HEK293T (cell line): ENCODE data around the gene USP49.

Experiments
- CTCF ChIA-PET: fragments of 350-600 bp; formaldehyde crosslinking; extraction: SDS; loops from one replicate; lab custom pipeline; 2021; ENCODE audit warnings: antibody characterized with exemption, inconsistent platforms; lab: Yijun Ruan, JAX
- POLR2A ChIA-PET: fragments of 350-600 bp; formaldehyde crosslinking; extraction: SDS; loops from one replicate; lab custom pipeline; 2020; ENCODE audit warnings: antibody characterized with exemption, inconsistent platforms; lab: Yijun Ruan, JAX
- DNase-seq: peaks from one replicate; pipeline ENCODE4 v3.0.0; 2012; ENCODE audit warnings: mixed read lengths; ENCODE audit errors: extremely low spot score
- ARNT ChIP-seq: fragments of 450-650 bp; IDR thresholded peaks from 2 replicates; pipeline ENCODE4 v1.6.1; 2017; ENCODE audit warnings: mild to moderate bottlenecking
- BHLHE40 ChIP-seq: fragments of 450-650 bp; IDR thresholded peaks from 2 replicates; pipeline ENCODE4 v1.6.1; 2016; ENCODE audit warnings: mild to moderate bottlenecking, moderate library complexity, borderline replicate concordance
- CTBP1 ChIP-seq: fragments of 450-650 bp; IDR thresholded peaks from 2 replicates; pipeline ENCODE4 v1.6.1; 2016; ENCODE audit warnings: borderline replicate concordance
- ELF4 ChIP-seq: fragments of 450-650 bp; IDR thresholded peaks from 2 replicates; pipeline ENCODE4 v1.6.1; 2017; ENCODE audit warnings: antibody characterized with exemption
- FOXA1 ChIP-seq: fragments of 450-650 bp; IDR thresholded peaks from 2 replicates; pipeline ENCODE4 v1.6.1; 2016; ENCODE audit warnings: mild to moderate bottlenecking
- FOXK2 ChIP-seq: fragments of 450-650 bp; IDR thresholded peaks from 2 replicates; pipeline ENCODE4 v1.6.1; 2016; ENCODE audit warnings: mild to moderate bottlenecking
- FOXM1 ChIP-seq: fragments of 450-650 bp; IDR thresholded peaks from 2 replicates; pipeline ENCODE4 v1.6.1; 2017; ENCODE audit warnings: mild to moderate bottlenecking, borderline replicate concordance
- HDGF ChIP-seq: fragments of 450-650 bp; IDR thresholded peaks from 2 replicates; pipeline ENCODE4 v1.6.1; 2017; ENCODE audit warnings: antibody characterized with exemption, borderline replicate concordance
- L3MBTL2 ChIP-seq: fragments of 450-650 bp; conservative IDR thresholded peaks from 2 replicates; pipeline ENCODE4 v1.6.1; 2016; ENCODE audit warnings: mild to moderate bottlenecking
- LEF1 ChIP-seq: fragments of 450-650 bp; IDR thresholded peaks from 2 replicates; pipeline ENCODE4 v1.6.1; 2017; ENCODE audit warnings: mild to moderate bottlenecking, borderline replicate concordance
- NFRKB ChIP-seq: fragments of 450-650 bp; IDR thresholded peaks from 2 replicates; pipeline ENCODE4 v1.6.1; 2016; ENCODE audit warnings: mild to moderate bottlenecking, moderate library complexity
- SP1 ChIP-seq: fragments of 450-650 bp; IDR thresholded peaks from 2 replicates; pipeline ENCODE4 v1.6.1; 2017
- SUZ12 ChIP-seq: fragments of 450-650 bp; IDR thresholded peaks from 2 replicates; pipeline ENCODE4 v1.6.1; 2016; ENCODE audit warnings: mild to moderate bottlenecking
- TARDBP ChIP-seq: fragments of 450-650 bp; IDR thresholded peaks from 2 replicates; pipeline ENCODE4 v1.6.1; 2016
- ZNF384 ChIP-seq: fragments of 450-650 bp; IDR thresholded peaks from 2 replicates; pipeline ENCODE4 v1.6.1; 2016
- TF ChIP-seq, protein P1 (sequence below): fragments of 450-650 bp; IDR thresholded peaks from 2 replicates; pipeline ENCODE4 v1.6.1; 2016

USP49 gene

GRCh38 chr6:41750374-41750773 is 144.8 kb downstream of the USP49 start:
- TF ChIP-seq HDGF = no peak
- no peak for TF ChIP-seq FOXA1
- no peak for TF ChIP-seq SUZ12
- TF ChIP-seq LEF1 = no peak
- TF ChIP-seq FOXM1 = no peak
- TF ChIP-seq TARDBP = no peak
- POLR2A ChIA-PET = no interaction called here
- no peak for DNase-seq
- CTCF ChIA-PET = no interaction called here

GRCh38 chr6:41748542-41748941 is 146.6 kb downstream of the USP49 start:
- ChIA-PET CTCF (interaction anchor here (0.6 kb wide), 2 partner anchors 38 to 267 kb away, joined by 3 read pairs; no protein-coding TSS in a partner anchor), POLR2A (no interaction called here)
- no peak for DNase-seq
- TF ChIP-seq FOXM1 (no peak), L3MBTL2 (no peak), ELF4 (no peak)

- ChIA-PET CTCF (no interaction called here), POLR2A (no interaction called here)
- no peak for TF ChIP-seq HDGF
- no peak for TF ChIP-seq ARNT
- no peak for TF ChIP-seq SUZ12
- no peak for TF ChIP-seq ZNF384
- TF ChIP-seq, protein P1, sequence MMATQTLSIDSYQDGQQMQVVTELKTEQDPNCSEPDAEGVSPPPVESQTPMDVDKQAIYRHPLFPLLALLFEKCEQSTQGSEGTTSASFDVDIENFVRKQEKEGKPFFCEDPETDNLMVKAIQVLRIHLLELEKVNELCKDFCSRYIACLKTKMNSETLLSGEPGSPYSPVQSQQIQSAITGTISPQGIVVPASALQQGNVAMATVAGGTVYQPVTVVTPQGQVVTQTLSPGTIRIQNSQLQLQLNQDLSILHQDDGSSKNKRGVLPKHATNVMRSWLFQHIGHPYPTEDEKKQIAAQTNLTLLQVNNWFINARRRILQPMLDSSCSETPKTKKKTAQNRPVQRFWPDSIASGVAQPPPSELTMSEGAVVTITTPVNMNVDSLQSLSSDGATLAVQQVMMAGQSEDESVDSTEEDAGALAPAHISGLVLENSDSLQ = no peak
- no peak for TF ChIP-seq NFRKB
- TF ChIP-seq FOXM1 = no peak
- no peak for TF ChIP-seq CTBP1
- no peak for TF ChIP-seq LEF1
- no peak for DNase-seq
Measured at GRCh38 chr6:41748102-41748477, 147.1 kb downstream of the USP49 start.

GRCh38 chr6:41747256-41748101 is 147.7 kb downstream of the USP49 start, which contains the start of gene PGC:
PGC (minus strand) TSS chr6:41747397; CDS start chr6:41747334, 63 bp downstream.
- DNase-seq = no peak
- CTCF ChIA-PET = no interaction called here
- TF ChIP-seq FOXK2 (no peak), SP1 (no peak), SUZ12 (no peak), FOXA1 (no peak), BHLHE40 (no peak), LEF1 (no peak), FOXM1 (no peak), ZNF384 (no peak), L3MBTL2 (no peak), ELF4 (no peak), TARDBP (no peak), NFRKB (no peak), HDGF (no peak), CTBP1 (no peak), ARNT (no peak)
- TF ChIP-seq, protein P1 = no peak
- POLR2A ChIA-PET = no interaction called here

- ChIA-PET CTCF (no interaction called here), POLR2A (no interaction called here)
- TF ChIP-seq ZNF384 = no peak
- TF ChIP-seq FOXM1 = no peak
- no peak for TF ChIP-seq HDGF
- TF ChIP-seq, protein P1 = no peak
- TF ChIP-seq SUZ12 = no peak
- TF ChIP-seq ARNT = no peak
- TF ChIP-seq FOXK2 = no peak
- no peak for TF ChIP-seq ELF4
- TF ChIP-seq BHLHE40 = no peak
- TF ChIP-seq CTBP1 = no peak
- no peak for TF ChIP-seq L3MBTL2
- no peak for TF ChIP-seq SP1
- TF ChIP-seq TARDBP = no peak
- TF ChIP-seq NFRKB = no peak
- no peak for TF ChIP-seq LEF1
- TF ChIP-seq FOXA1 = no peak
- DNase-seq = no peak
Measured at GRCh38 chr6:41746107-41746506, 149.1 kb downstream of the USP49 start.

GRCh38 chr6:41744236-41744787 is 150.9 kb downstream of the USP49 start:
- TF ChIP-seq, protein P1 = no peak
- POLR2A ChIA-PET = no interaction called here
- DNase-seq = no peak
- CTCF ChIA-PET = no interaction called here
